ENCODE data around the gene POMC.
A peak's percentile ranks its signal among the peaks of the same experiment; 100 is the strongest.
"Not testable (repeated sequence)": the region's sequence is repeated elsewhere in the genome, so short reads cannot be mapped to it uniquely, and the experiment has no call there.

The POMC gene

DNA sequence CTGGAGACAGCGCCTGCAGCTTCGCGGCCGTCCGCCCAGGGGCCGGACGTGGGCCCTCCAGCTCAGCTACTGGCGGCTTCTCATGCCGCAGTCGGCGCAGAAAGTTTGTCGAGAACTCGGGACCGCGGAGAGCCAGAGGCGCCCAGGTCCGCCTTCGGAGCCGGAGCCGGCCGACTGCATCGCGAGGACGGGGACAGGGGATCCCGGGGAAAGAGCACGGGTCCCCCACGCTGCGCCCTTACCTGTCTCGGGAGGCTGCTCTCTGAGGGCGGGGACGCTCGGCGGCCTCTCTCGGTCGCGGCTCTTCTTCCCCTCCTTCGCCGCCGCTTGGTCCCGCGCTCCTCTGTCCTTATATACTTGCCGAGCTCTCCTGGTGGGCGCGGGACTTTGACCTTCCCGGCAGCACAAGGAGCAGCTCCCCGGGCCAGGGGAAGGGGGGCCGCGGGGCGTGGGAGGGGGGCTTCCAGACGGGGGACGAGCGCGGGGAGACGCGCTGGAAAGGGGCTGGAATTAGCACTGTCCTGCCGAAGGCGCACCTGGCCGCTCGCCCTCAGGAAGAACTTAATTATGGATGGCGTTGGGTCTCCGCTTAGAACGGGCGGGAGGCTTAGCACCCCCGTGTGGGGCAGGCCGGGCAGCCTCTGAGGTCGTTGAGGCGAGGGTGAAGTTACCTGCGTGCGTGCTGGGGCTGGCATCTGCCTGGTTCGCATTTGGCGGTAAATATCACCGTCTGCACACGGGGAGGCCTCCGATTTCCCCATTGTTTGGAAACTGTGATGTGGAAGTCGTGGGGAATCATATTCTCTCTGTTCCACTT lies at the start of gene POMC:
Gene POMC (minus strand): TSS at position 325 of the 817 bp plus-strand sequence. CDS start 3,808 bp downstream, outside the sequence.
- peak; percentile 12 for DNase-seq
- in situ Hi-C loops (cut with MboI; ENCODE audit: low pct_unique_long_range_greater_than_20kb, low sequenced_read_pairs), result no loop called here

DNA sequence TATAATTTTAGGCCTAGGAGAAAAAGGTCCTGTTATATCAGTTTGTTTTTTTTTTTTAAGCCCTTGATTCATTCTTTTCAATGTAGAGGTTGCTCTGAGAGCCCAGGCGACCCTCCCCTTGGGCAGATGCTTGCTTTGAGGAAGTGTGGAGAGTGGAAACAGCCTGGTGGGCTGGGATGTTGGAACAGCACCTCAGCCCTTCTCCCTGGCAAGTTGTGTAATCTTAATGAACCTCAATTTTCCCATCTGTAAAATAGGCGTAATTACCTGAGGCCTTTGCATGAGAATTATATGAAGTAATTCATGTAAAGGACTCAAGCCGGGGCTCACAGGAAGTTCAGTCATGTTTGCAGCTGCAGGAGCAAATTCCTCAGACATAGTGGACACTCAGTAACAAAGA lies 49.7 kb upstream of the POMC start:
- in situ Hi-C loops (cut with MboI; ENCODE audit: low pct_unique_long_range_greater_than_20kb, low sequenced_read_pairs), result no loop called here

DNA sequence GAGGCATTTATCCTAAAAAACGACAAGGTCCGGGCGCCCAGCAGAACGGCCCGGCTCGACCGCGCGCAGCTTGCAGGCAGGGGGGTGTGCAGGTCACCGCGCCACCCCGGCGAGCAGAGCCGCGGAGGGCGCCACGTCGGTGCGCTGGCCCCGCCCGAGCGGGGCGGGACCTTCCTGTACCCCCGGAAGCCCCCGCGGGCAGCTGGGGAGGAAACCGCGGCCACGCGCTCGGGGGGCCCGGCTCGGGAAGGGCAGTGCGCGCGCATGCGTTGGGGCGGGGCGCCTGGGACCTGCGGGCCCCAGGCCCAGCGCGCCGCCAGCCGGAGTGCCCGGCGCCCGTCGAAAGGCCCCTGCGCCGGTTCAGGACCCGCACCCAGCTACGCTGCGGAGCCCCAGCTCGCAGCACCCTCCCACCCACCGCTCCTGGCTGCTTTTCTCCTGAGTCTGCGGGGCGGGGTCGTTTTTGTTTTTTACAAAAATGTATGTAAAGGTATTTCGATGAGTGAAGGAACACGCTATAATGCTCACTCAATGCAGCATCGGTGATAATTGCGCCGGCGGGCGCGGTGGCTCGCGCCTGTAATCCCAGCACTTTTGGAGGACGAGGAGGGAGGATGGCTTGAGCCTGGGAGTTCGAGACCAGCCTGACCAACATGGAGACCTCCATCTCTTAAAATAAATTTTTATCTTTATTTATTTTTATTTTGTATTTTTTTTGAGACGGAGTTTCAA lies 47.7 kb upstream of the POMC start:
- in situ Hi-C loops (cut with MboI; ENCODE audit: low pct_unique_long_range_greater_than_20kb, low sequenced_read_pairs), result no loop called here
- peak; percentile 83 for DNase-seq

More for the DNA sequence above, 49.7 kb upstream of the POMC start:
- DNase-seq, result peak; percentile 34

DNA sequence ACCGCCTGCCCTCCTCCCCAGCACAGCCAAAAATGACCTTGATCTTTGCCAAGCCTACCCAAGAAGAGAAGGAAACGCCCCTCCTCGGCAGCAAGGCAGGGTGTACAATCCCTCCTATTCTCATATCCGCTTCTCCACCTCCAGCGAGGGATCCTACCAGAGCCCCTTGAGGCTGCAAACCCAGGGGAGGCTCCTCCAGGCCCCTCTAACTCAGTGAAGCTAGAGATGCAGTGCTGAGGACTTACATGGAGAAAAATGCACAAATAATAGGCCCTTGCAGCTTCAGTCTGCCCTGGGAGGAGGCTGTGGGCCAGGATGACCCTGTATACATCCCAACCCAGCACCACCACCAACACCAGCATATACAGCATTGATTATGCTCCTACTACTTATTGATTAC lies 46.9 kb upstream of the POMC start:
- DNase-seq, result no peak
- in situ Hi-C loops (cut with MboI; ENCODE audit: low pct_unique_long_range_greater_than_20kb, low sequenced_read_pairs), result no loop called here

DNA sequence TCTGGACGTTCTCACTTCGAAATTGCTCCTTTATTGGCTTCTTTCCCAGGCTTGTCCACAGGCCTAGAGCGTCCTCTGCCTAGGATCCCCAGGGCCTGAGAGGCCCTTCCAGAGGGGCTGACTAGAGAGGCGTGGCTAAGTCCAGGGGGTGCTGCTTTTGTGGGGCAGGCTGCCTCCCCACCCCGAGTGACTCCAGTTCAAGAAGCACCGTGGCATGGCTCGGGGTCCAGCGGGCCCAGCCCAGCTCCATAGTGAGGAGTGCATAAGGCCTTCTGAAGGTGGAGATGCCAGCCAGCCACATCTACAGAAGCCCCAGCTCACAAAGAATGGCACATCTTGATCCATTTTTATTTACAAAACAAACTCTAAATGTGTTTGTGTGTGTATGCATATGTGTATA lies 44.8 kb upstream of the POMC start:
- in situ Hi-C loops (cut with MboI; ENCODE audit: low pct_unique_long_range_greater_than_20kb, low sequenced_read_pairs), result no loop called here
- no peak for DNase-seq

DNA sequence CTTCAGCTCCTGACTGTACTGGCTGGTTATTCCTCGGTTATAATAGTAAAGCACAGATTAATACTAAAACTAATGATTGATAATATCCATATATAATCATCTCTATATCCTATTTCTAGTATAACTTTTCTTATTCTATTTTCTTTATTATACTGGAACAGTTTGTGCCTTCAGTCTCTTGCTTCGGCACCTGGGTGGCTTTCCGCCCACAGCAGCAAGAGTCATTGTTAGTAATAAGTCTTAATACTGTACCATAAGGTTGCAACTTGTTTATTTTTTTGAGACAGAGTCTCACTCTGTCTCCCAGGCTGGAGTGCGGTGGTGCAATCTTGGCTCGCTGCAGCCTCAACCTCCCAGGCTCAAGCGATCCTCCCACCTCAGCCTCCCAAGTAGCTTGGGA lies 42.5 kb upstream of the POMC start:
- in situ Hi-C loops (cut with MboI; ENCODE audit: low pct_unique_long_range_greater_than_20kb, low sequenced_read_pairs); DNase-seq: not testable (repeated sequence)

DNA sequence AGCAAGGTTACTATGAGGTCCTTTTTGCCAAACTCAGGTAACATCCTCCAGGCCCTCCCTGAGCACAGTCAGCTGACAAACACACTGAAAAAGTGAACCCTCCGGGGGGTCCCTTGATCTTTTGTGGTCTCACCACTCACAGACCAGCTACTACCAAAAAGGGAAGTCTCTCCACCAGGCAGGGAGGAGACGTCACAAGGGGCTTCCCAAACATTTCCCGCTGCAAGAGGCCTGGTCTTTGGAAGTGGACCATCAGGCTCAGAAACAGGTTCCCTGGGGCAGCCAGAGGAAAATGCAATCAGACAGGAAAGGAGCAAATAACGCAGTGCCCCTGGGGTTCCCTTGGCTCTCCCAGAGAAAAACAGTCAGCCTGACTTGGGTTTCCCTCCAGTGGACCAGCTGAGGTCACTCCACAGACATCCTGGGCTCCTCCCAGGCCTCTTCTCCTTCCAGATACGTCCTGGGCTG lies 38.7 kb upstream of the POMC start:
- DNase-seq, result peak; percentile 76

DNA sequence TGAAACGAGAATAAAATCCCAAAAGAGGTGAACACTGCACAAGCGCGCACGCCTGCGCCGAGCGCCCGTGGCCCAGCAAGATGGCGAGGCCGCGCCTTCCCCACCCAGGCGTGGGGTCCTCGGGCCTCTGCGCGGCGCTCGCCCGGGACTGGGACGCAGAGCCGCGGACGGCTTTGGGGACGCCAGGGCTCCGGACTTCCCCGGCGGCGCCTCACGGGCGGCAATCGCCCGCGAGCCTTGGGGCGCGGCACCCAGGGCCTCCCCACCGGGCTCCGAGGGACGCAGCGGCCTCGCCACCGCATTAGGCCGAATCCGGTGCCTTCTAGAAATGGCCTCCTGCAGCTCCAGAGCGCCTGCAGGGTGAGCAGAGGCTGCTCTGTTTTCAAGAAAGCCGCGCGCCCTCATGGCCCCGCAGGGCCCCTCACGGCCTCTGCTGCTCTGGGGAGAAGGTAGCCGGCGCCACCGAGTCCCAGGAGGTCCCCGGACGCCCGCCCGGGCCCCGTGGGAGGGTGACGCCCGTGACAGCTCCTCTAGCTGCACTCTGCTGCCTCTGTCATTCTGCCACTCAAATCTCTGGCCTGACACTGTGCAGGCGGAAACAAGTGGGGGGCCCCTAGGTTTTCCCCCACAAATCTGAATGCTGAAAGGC lies 35.9 kb upstream of the POMC start:
- in situ Hi-C loops (cut with MboI; ENCODE audit: low pct_unique_long_range_greater_than_20kb, low sequenced_read_pairs), result no loop called here
- no peak for DNase-seq

More for the DNA sequence above, 38.7 kb upstream of the POMC start:
- in situ Hi-C loops (cut with MboI; ENCODE audit: low pct_unique_long_range_greater_than_20kb, low sequenced_read_pairs), result no loop called here

DNA sequence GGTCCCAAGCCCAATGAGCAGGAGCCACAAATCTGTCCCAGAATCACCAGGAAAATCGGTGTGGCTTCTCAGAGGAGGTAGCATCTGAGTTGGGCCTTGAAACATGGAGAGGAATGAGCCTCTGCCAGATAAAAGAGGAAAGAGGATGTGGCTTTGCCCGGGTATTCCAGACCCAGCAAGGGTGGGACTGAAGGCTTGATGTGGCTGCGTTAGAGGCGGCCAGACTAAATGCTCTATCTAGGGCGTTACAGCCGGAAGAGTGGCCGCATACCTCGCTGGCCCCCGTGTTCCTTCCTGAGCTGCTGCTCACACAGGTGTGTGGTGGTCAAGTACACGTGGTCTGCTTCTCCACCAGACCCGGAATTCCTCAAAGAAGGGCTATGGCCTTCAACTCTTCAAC lies 33.9 kb upstream of the POMC start:
- no peak for DNase-seq
- in situ Hi-C loops (cut with MboI; ENCODE audit: low pct_unique_long_range_greater_than_20kb, low sequenced_read_pairs), result no loop called here

DNA sequence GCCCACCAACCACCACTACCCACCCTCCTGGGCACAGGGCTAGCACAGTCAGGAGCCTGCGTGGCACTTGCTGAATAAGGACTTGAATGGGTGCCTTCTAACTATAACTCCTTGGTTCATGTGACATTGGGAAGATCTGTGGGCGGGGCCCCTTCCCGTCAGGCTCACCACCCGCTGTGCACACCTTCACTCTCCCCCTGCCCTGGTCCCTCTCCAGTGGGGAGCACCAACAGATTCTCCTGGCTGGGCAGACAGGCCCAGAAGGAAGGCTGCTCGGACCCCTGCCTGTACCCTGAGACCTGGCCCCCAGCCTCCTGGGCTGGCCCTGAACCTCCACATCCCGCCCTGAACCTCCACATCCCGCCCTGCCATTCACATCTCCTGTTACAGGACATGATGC lies 33.4 kb upstream of the POMC start:
- DNase-seq, result no peak
- in situ Hi-C loops (cut with MboI; ENCODE audit: low pct_unique_long_range_greater_than_20kb, low sequenced_read_pairs), result no loop called here

DNA sequence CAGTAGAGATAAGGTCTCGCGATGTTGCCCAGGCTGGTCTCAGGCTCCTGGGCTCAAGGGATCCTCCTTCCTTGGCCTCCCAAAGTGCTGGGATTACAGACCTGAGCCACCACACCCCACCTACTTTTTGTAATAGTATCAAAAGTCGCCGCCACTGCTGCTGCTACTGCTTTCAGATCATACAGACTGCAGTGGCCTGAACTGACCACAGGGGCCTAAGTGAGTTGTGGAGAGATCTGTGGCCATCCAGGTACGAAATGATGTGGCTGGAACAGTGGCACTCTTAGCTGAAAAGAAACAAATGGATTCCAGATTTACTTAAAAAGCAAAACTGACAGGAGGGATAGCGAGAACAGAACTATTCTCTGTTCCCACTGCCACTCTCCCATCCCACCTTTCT lies 32.9 kb upstream of the POMC start:
- DNase-seq, result no peak
- in situ Hi-C loops (cut with MboI; ENCODE audit: low pct_unique_long_range_greater_than_20kb, low sequenced_read_pairs), result no loop called here

DNA sequence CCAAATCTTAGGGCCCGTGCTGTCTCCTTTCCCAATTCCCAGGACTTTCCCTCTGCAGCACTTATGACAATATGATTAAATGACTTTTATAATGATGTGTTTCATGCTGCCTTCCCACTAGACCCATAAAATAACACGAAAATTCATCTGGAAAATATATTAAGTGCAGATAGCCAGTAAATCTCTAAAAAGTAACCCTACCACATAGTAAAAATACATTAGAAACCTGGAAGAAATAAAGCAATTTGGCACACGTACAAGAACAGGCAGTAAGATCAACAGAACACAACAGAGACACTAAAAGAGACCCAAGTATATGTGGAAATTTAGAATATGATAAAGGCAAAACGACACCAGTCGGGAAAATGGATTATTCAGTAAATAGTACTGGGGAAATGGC lies 30.2 kb upstream of the POMC start:
- no peak for DNase-seq
- in situ Hi-C loops (cut with MboI; ENCODE audit: low pct_unique_long_range_greater_than_20kb, low sequenced_read_pairs), result no loop called here

DNA sequence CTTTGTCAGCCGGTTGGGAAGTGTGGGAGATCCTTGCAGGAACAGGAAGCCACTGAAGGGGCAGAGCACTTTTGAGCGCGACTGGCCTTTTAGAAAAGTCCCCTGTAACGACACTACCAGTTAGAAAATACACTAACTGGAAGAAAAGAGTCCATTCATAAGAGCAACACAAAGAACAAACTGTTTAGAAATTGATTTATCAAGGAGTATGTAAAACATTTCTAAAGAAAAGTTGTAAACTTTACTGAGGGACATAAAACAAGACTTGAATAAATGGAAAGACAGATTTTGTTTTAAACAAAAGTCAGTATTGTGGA lies 29.8 kb upstream of the POMC start:
- DNase-seq, result no peak
- in situ Hi-C loops (cut with MboI; ENCODE audit: low pct_unique_long_range_greater_than_20kb, low sequenced_read_pairs), result no loop called here

DNA sequence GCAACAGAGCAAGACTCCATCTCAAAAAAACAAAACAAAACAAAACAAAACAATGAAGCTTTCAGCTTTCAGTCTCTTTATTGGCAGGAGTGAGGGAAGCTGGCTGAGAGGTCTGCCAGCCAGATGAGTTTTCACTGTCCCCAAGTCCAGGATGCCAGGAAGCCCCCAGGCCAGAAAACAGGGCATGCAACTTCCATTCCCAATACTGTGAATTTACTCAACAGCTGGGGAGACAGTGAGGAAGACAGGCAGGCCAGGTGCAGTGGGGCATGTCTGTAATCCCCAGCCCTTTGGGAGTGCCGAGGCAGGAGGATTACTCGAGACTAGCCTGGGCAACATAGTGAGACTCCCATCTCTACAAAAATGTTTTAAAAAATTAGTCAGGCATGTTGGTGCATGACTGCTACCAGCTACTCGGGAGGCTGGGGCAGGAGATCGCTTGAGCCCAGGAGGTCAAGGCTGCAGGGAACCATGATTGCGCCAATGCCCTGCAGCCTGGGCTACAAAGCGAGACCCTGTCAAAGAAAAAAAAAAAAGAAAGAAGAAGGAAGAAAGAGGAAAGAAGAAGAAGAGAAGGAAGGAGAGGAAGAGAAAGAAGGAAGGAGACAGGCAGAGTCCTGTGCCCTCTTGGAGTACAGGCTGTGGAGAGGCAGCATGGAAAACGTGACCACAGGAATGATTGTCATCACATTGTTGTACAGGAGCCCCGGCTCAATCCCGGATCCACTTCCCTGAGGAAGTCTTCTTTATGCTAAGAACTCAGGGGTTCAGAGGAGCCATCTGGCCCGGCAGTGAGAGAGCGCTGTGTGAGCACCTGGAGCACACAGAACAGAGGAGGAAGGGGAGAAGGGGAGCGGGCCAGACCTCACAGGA lies 29.2 kb upstream of the POMC start:
- no peak for DNase-seq
- in situ Hi-C loops (cut with MboI; ENCODE audit: low pct_unique_long_range_greater_than_20kb, low sequenced_read_pairs), result no loop called here

DNA sequence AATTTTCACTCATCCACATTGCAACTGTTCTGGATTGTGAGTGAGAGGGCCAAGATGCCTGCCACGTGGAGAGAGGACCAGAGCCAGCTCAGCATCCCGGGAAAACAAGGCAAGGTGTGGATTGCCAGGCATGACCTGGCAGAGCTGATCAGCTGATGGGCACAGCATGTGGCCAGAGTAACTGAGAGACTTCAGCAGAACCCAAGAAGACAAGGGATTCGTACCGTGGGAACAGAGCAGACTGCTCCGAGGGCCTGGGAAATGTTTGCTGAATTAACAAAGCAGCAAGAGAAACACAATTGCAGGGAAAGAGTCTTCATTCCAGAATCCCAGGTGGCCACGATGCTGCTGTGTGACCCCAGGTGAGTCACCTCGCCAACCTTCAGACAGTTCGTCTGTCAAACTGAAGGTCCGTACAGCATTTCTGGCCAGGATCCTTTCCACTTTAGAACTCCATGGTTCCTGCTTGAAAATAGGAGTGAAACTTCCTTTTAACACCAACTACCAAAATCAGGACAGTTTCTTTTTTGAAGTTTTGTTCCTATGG lies 26.3 kb upstream of the POMC start:
- in situ Hi-C loops (cut with MboI; ENCODE audit: low pct_unique_long_range_greater_than_20kb, low sequenced_read_pairs), result no loop called here

DNA sequence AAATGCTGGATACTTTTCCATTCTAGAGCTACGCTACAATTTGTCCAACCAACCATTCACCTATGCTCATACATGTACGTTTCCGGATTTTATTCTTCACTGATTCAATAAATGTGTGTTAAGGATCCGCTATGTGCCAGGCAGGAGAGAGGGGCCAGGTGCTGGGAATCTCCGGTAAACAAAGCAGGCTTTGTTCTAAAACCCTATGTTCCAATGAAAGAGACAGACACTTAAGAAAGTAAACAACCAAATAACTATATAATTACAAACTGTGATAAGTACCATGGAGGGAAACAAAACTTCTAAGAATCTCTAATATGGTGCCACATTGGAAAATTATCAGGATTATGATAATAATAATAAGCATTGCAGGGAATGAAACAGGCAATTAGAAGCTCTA lies 22.2 kb upstream of the POMC start:
- in situ Hi-C loops (cut with MboI; ENCODE audit: low pct_unique_long_range_greater_than_20kb, low sequenced_read_pairs), result no loop called here
- no peak for DNase-seq

More for the DNA sequence above, 26.3 kb upstream of the POMC start:
- DNase-seq, result no peak

DNA sequence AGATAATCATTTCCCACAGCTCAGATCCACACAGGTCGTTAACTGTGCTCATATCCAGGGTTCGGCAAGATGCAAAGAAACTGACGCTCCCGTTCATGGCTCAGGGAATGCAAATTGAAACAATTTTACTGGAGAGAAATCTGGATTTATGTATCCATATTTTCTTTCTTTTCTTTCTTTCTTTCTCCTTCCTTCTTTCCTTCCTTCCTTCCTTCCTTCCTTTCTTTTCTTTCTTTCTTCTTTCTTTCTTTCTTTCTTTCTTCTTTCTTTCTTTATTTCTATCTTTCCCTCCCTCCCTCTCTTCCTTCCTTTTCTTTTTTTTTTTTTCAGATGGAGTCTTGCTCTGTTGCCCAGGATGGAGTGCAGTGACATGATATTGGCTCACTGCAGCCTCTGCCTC lies 20.0 kb upstream of the POMC start:
- in situ Hi-C loops (cut with MboI; ENCODE audit: low pct_unique_long_range_greater_than_20kb, low sequenced_read_pairs), result no loop called here
- DNase-seq, result no peak

DNA sequence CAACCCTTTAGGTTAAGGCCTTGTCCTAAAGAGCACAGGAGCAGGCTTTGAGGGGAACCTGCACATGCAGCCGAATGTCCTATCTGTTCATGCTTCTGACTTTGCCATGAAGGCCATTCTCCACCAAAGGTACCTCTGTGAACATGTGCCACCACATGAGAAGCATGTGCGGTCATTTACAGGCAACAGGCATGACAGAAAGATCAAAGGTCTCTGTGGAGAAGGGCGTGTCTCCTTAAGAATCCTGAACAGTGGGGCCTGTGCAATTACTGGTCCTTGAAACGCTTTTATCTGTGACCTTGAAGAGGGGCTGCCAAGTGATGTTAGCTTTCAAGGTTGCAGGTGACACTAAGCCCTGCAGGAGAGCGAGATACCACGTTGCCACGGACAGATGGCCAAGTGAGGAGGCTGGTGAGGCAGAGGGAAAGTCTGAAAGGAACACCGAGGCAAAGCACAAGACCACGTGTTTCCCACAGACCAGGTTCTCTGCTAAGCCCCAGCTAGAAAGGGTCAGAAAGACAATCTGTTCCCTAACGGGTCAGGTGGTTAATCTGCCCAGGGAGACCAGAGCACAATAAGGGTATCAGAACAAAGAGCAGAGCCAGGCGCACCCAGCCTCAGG lies 19.5 kb upstream of the POMC start:
- in situ Hi-C loops (cut with MboI; ENCODE audit: low pct_unique_long_range_greater_than_20kb, low sequenced_read_pairs), result no loop called here
- no peak for DNase-seq

DNA sequence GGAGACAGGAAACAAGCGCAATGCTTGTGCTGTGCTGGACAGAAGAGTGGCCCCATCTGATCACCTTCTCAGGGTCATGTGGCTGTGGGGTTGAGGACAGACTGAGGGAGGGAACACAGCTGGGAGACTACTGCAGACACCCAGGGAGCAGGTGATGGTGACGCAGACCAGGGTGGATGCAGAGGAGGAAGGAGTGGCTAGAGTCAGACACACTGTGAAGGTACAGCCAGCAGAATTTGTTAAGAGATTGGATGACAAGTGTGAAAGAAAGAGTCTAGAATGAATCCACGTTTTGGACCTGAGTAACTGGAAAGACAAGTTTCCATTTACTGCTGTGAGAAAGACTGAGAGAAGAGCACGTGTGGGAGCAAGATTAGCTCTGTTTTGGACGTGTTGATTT lies 15.9 kb upstream of the POMC start:
- DNase-seq, result no peak
- in situ Hi-C loops (cut with MboI; ENCODE audit: low pct_unique_long_range_greater_than_20kb, low sequenced_read_pairs), result no loop called here

Data from KBM-7 (cell line).